ENCODE results near the gene BAZ2B.

The BAZ2B gene

DNA sequence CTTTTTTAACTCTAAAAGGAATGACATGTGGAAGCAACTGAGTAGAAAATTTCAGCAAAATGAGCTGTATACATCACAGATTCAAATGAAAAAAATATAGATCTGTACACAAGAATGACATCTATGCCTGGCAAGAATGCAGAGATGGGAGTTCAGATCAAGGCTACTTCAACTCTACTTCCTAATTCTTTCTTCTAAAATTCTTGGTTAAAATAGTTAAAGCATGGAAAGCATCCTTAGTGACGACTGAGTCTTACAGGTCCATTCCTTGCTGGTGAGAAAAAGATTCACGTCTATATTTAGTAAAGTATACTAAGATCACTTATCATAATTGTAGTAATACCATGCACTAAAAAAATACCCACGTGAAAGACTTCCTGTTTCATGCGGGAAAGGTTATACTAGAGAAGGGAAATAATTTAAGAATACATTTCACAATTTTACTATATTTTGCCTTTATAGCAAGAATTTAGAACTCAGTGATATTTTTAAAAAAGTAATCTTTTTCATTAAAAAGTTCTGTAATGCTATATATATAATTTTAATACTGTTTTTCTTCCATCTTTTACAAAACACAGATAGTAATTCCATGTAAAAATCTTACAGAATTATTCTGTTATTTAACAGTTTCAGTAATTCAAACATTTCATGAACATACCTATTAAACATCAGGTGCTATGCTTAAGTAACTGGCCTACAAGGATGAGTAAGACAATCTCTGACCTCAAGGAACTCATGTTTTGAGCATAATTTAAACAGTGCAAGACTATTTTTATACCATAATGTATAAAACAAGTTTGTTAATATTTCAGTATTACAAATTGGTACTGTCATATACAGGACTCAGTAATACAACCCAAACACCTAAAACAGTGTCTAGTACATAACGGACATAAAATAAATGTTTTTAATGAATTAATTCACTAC, 159.6 kb downstream of the BAZ2B start:
- H3K4me3 ChIP-seq (ENCODE audit: insufficient read depth, low read length, poor library complexity, severe bottlenecking): no peak overlapping the region
- H3K4me2 ChIP-seq (ENCODE audit: low read depth, low read length, poor library complexity, severe bottlenecking): no peak overlapping the region
- H3K27me3 ChIP-seq (ENCODE audit: low read length): no peaks in the 10 kb centered on the region
- H2AFZ ChIP-seq (ENCODE audit: low read depth, low read length, severe bottlenecking): no peak overlapping the region
- TF ChIP-seq CTCF (IDR thresholded peaks at IDR 0.05; ENCODE audit: insufficient read depth, low read length, poor library complexity, severe bottlenecking): no peak
- H3F3A ChIP-seq (ENCODE audit: insufficient read depth): no peaks in the 10 kb centered on the region
- H3K9me3 ChIP-seq (ENCODE audit: insufficient read depth, low read length): no peaks in the 10 kb centered on the region
- no peak overlapping the region for H3K27ac ChIP-seq (ENCODE audit: low read depth, low read length)
- no peaks in the 10 kb centered on the region for H3K36me3 ChIP-seq (ENCODE audit: low read length)
- no peaks in the 10 kb centered on the region for H3K79me2 ChIP-seq (ENCODE audit: insufficient read depth, low read length)
- H3K9ac ChIP-seq (ENCODE audit: low read length): no peak overlapping the region
- no peaks in the 10 kb centered on the region for H3K9me2 ChIP-seq (replicated peaks; ENCODE audit: insufficient read depth, low read length)
- no peaks in the 10 kb centered on the region for H4K20me1 ChIP-seq (ENCODE audit: low read depth, low read length)

- H3K36me3 ChIP-seq (ENCODE audit: low read length): no peaks in the 10 kb centered on the region
- no peaks in the 10 kb centered on the region for H3F3A ChIP-seq (ENCODE audit: insufficient read depth)
- no peak overlapping the region for H3K4me2 ChIP-seq (ENCODE audit: low read depth, low read length, poor library complexity, severe bottlenecking)
- H3K27me3 ChIP-seq (ENCODE audit: low read length): no peaks in the 10 kb centered on the region
- no peak overlapping the region for H3K27ac ChIP-seq (ENCODE audit: low read depth, low read length)
- no peaks in the 10 kb centered on the region for H3K9me3 ChIP-seq (ENCODE audit: insufficient read depth, low read length)
- H3K9me2 ChIP-seq (replicated peaks; ENCODE audit: insufficient read depth, low read length): no peaks in the 10 kb centered on the region
- H4K20me1 ChIP-seq (ENCODE audit: low read depth, low read length): no peaks in the 10 kb centered on the region
- H2AFZ ChIP-seq (ENCODE audit: low read depth, low read length, severe bottlenecking): no peak overlapping the region
- TF ChIP-seq CTCF (IDR thresholded peaks at IDR 0.05; ENCODE audit: insufficient read depth, low read length, poor library complexity, severe bottlenecking) (no peak), EZH2phosphoT487 (conservative IDR thresholded peaks at IDR 0.05; ENCODE audit: low read length) (no peak)
- no peak overlapping the region for H3K4me3 ChIP-seq (ENCODE audit: insufficient read depth, low read length, poor library complexity, severe bottlenecking)
- H3K79me2 ChIP-seq (ENCODE audit: insufficient read depth, low read length): no peaks in the 10 kb centered on the region
- no peak overlapping the region for H3K9ac ChIP-seq (ENCODE audit: low read length)
These were observed 160.9 kb downstream of the BAZ2B start for GRCh38 chr2:159455330-159455918.

- Histone ChIP-seq H3K4me3 (ENCODE audit: insufficient read depth, low read length, poor library complexity, severe bottlenecking) (no peak overlapping the region), H2AFZ (ENCODE audit: low read depth, low read length, severe bottlenecking) (no peak overlapping the region), H3K36me3 (ENCODE audit: low read length) (no peaks in the 10 kb centered on the region), H3K9me2 (replicated peaks; ENCODE audit: insufficient read depth, low read length) (no peaks in the 10 kb centered on the region), H3K27ac (ENCODE audit: low read depth, low read length) (no peak overlapping the region), H3K9ac (ENCODE audit: low read length) (no peak overlapping the region), H3K79me2 (ENCODE audit: insufficient read depth, low read length) (no peaks in the 10 kb centered on the region), H3K27me3 (ENCODE audit: low read length) (no peaks in the 10 kb centered on the region), H3K4me2 (ENCODE audit: low read depth, low read length, poor library complexity, severe bottlenecking) (no peak overlapping the region), H4K20me1 (ENCODE audit: low read depth, low read length) (no peaks in the 10 kb centered on the region), H3K9me3 (ENCODE audit: insufficient read depth, low read length) (no peaks in the 10 kb centered on the region), H3F3A (ENCODE audit: insufficient read depth) (no peaks in the 10 kb centered on the region)
- TF ChIP-seq CTCF (IDR thresholded peaks at IDR 0.05; ENCODE audit: insufficient read depth, low read length, poor library complexity, severe bottlenecking) (no peak), EZH2phosphoT487 (conservative IDR thresholded peaks at IDR 0.05; ENCODE audit: low read length) (no peak)
These were observed 162.2 kb downstream of the BAZ2B start for GRCh38 chr2:159454185-159454584.

Data from SU-DHL-6 (cell line).